Thyroid gland (tissue), 4 donors: ENCODE results near the gene SENP5. TPM values are rescaled to one million over a fixed set of nuclear protein-coding genes. Genes with fewer than 3 reads are reported as not detected.
"Not testable (repeated sequence)": the region's sequence is repeated elsewhere in the genome, so short reads cannot be mapped to it uniquely, and the experiment has no call there.

Experiments used
- DNase-seq, 2 donors: peaks; one replicate each; pipeline ENCODE4 v3.0.0-alpha.2; 2019
- H3K27ac ChIP-seq, 3 donors: fragments of 200-600 bp; sonication (generic); 1 replicate in 2 of 3; 2 replicates in 1 of 3; pipeline ENCODE4 v1.5.1; 2016 to 2019; ENCODE audit warnings: mild to moderate bottlenecking in 1 of 3, moderate library complexity in 1 of 3
- H3K27me3 ChIP-seq: fragments of 200-600 bp; sonication (generic); one replicate; pipeline ENCODE4 v1.5.1; 2019
- H3K36me3 ChIP-seq, 2 donors: fragments of 200-600 bp; sonication (generic); one replicate each; pipeline ENCODE4 v1.5.1; 2016 to 2019
- H3K4me1 ChIP-seq, 2 donors: fragments of 200-600 bp; sonication (generic); one replicate each; pipeline ENCODE4 v1.5.1; 2017 to 2019
- H3K4me3 ChIP-seq, 3 donors: fragments of 200-600 bp; sonication (generic); replicated peaks in 1 of 3; 1 replicate in 2 of 3; 2 replicates in 1 of 3; pipeline ENCODE4 v1.5.1; 2016; ENCODE audit warnings: mild to moderate bottlenecking in 1 of 3
- H3K9me3 ChIP-seq: fragments of 200-600 bp; sonication (generic); one replicate; pipeline ENCODE4 v1.5.1; 2017
- CTCF ChIP-seq, 6 experiments: fragments of 200-600 bp in 3 of 6; fragments of 450-650 bp in 3 of 6; sonication (generic) in 3 of 6; IDR thresholded peaks; one replicate each; pipeline ENCODE4 v1.5.1; 2016 to 2019; ENCODE audit warnings: antibody characterized with exemption in 6 of 6, mild to moderate bottlenecking in 2 of 6, inconsistent platforms in 1 of 6, moderate library complexity in 1 of 6
- POLR2A ChIP-seq, 2 donors: fragments of 450-650 bp; IDR thresholded peaks; one replicate each; pipeline ENCODE4 v1.6.1; 2017; ENCODE audit warnings: antibody characterized with exemption in 2 of 2, mild to moderate bottlenecking in 2 of 2, moderate library complexity in 1 of 2
- WGBS, 2 donors: methylation state at CpG; one replicate each; pipeline ENCODE4 v1.1.5; 2017; 5-methylcytosine and 5-hydroxymethylcytosine counted together
- intact Hi-C: fragments of 100-400 bp; cut with DNase I; formaldehyde crosslinking; loops from one replicate; pipeline ENCODE4 v1.15.1; 2023
- total RNA-seq, 4 donors: library from RNA; depleted of rRNA; stranded (reverse); fragments of >200 nt; gene quantifications; one replicate each; pipeline ENCODE4 v1.2.3, GENCODE V29; 2016

The SENP5 gene
- total RNA-seq, 4 donors from 2014 or later, result 37.4 to 67.2 (median 50.9) TPM

DNA sequence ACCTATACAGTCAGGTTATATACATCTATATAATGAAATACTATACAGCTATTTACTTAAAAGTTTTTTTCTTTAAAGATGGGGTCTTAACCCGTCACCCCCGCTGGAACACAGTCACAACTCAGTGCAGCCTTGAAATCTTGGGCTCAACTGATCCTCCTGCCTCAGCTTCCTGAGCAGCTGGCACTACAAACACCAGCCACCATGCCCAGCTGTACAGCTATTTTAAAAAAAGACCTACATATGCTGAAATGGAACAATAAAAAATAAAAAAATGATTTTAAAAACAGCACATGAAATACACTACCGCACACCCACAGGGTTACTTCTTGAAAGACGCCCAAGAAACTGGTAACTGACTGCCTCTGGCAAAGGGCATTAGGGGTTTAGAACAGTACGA lies 70.9 kb downstream of the SENP5 start:
- intact Hi-C loops, result no loop called here
- no peak overlapping the region for H3K4me3 ChIP-seq
- no peak for DNase-seq
- H3K27me3 ChIP-seq, result no peaks in the 10 kb centered on the region
- H3K27ac ChIP-seq, result no peak overlapping the region
- peaks cover 44 to 51% of the 10 kb centered on the region in 2 donors for H3K36me3 ChIP-seq
- 93 to 94% methylated on average over 5 of the region's 5 CpGs for WGBS, 2 donors
- peaks cover 13 to 14% of the 10 kb centered on the region in 2 donors for H3K4me1 ChIP-seq
- H3K9me3 ChIP-seq, result no peaks in the 10 kb centered on the region
- TF ChIP-seq POLR2A (IDR thresholded peaks at IDR 0.05) (no peak), CTCF (IDR thresholded peaks at IDR 0.05) (no peak)

DNA sequence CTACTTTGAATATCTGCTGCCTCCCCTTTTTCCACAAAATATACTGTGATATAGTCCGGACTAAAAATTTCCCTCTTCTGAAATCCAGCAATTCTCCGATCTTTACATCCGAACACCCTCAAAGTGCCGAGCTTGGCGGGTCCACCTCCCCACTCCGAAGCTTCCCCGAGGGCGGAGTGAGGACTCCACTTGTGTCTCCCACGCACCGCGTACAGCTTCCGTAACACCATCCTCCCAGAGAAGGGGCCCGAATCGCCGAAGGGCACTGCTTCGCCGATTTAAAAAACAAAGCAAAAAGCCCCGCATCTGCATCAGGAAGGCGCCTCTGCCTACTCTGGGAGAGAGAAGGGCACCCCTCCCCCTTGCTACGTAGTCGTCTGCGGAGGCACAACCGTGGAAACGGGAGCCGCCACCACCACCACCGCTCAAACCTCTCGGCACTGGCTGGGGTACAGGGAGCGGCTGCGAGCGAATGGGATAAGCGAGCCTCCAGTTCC lies 74.1 kb downstream of the SENP5 start:
- no peaks in the 10 kb centered on the region for H3K9me3 ChIP-seq
- peak overlapping the region; percentile 54 to 100 (median 96) for H3K4me3 ChIP-seq
- no peaks in the 10 kb centered on the region for H3K27me3 ChIP-seq
- intact Hi-C loops, result loop anchor here (2.0 kb wide), 1 partner anchor 73 kb away; no protein-coding TSS in a partner anchor
- WGBS, 2 donors, result 0 to 1% methylated on average over 14 to 30 of the region's 31 CpGs
- H3K27ac ChIP-seq, result peak overlapping the region; percentile 51 to 79 (median 63)
- H3K36me3 ChIP-seq, result peaks cover 23% of the 10 kb centered on the region in 2 donors
- TF ChIP-seq POLR2A (IDR thresholded peaks at IDR 0.05) (no peak), CTCF (IDR thresholded peaks at IDR 0.05) (no peak)
- peak; percentile 43 to 54 for DNase-seq
- H3K4me1 ChIP-seq, result peaks cover 14 to 19% of the 10 kb centered on the region in 2 donors

DNA sequence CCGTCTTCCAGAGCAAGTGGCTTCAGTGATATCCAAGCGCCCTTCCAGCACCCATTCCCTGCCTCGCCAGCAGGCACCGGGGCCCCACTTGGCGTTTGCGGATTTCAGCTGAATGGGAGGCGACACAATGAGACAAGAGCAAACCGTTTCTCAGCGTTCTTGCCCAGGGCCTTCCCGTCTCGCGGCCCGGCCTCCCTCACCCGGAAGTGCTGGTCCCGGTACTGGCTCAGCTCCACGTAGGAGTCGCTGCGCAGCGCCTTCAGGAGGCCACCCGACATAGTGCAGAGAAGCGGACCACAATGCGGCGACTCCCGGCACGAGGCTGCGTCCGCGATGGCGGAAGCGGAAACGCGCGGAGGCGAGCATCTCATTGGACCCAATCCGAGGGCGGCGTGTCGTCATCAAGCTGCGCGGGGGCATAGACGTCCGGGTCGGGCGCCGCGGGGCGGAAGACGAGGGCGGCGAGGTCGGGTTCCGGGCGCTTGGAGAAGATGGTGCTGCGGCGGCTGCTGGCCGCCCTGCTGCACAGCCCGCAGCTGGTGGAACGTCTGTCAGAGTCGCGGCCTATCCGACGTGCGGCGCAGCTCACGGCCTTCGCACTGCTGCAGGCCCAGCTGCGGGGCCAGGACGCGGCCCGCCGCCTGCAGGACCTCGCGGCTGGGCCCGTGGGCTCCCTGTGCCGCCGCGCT lies 74.7 kb downstream of the SENP5 start, which contains the start of gene NCBP2:
Gene NCBP2 (minus strand): TSS at position 303 of the 689 bp plus-strand sequence. CDS start 25 bp downstream, at position 278.
- intact Hi-C loops, result loop anchor here (2.0 kb wide), 1 partner anchor 74 kb away; no protein-coding TSS in a partner anchor
- 0% methylated on average over 16 to 44 of the region's 77 CpGs for WGBS, 2 donors
- H3K4me1 ChIP-seq, result peaks cover 14 to 19% of the 10 kb centered on the region in 2 donors
- peak; percentile 98 to 99 for DNase-seq
- no peaks in the 10 kb centered on the region for H3K27me3 ChIP-seq
- H3K4me3 ChIP-seq, result peak within 1 kb of the TSS; percentile 67 to 100 (median 96)
- H3K36me3 ChIP-seq, result peaks cover 17% of the 10 kb centered on the region in 2 donors
- TF ChIP-seq POLR2A (IDR thresholded peaks at IDR 0.05) (peak; percentile 52 to 81), CTCF (IDR thresholded peaks at IDR 0.05) (peak in 5 of 6 experiments; percentile 37 to 77 (median 55))
- H3K27ac ChIP-seq, result peak within 1 kb of the TSS; percentile 51 to 79 (median 63)
- H3K9me3 ChIP-seq, result no peaks in the 10 kb centered on the region

- WGBS, 2 donors, result 0% methylated on average over 5 to 9 of the region's 25 CpGs
- Histone ChIP-seq H3K36me3 (peaks cover 11 to 13% of the 10 kb centered on the region in 2 donors), H3K27me3 (no peaks in the 10 kb centered on the region), H3K4me1 (peaks cover 14 to 19% of the 10 kb centered on the region in 2 donors), H3K9me3 (no peaks in the 10 kb centered on the region), H3K27ac (peak overlapping the region; percentile 15 to 79 (median 44)), H3K4me3 (peak overlapping the region; percentile 67 to 100 (median 96))
- intact Hi-C loops, result loop anchor here (2.0 kb wide), 1 partner anchor 74 kb away; no protein-coding TSS in a partner anchor
- DNase-seq, result peak; percentile 5 to 13
- no peak for TF ChIP-seq CTCF (IDR thresholded peaks at IDR 0.05)
- TF ChIP-seq POLR2A (IDR thresholded peaks at IDR 0.05), result no peak
Measured at GRCh38 chr3:196942915-196943277, 75.2 kb downstream of the SENP5 start.

- H3K27ac ChIP-seq, H3K36me3 ChIP-seq, intact Hi-C loops, H3K4me3 ChIP-seq, H3K27me3 ChIP-seq, H3K9me3 ChIP-seq, DNase-seq: not testable (repeated sequence)
- 71 to 81% methylated on average over 14 of the region's 14 CpGs for WGBS, 2 donors
- peaks cover 14 to 19% of the 10 kb centered on the region in 2 donors for H3K4me1 ChIP-seq
Measured at GRCh38 chr3:196944037-196944790, 76.5 kb downstream of the SENP5 start.
